Lower lobe of right lung (tissue), 2 donors: Measurements from ENCODE around the gene ANXA2. TPM values are rescaled to one million over a fixed set of nuclear protein-coding genes. Genes with fewer than 3 reads are reported as not detected.
"Not testable (repeated sequence)": the region's sequence is repeated elsewhere in the genome, so short reads cannot be mapped to it uniquely, and the experiment has no call there.

Source experiments
- ATAC-seq, 2 donors: fragments of 200-7000 bp; cut with Tn5 transposase; one replicate each; pipeline ENCODE4 v1.9.1; 2020 to 2022; ENCODE audit warnings: mild to moderate bottlenecking in 2 of 2, moderate library complexity in 2 of 2
- DNase-seq: peaks from one replicate; pipeline ENCODE4 v3.0.0-alpha.2; 2020
- H3K27ac ChIP-seq: fragments of 200-600 bp; one replicate; pipeline ENCODE4 v1.8.0; 2022
- H3K27me3 ChIP-seq: fragments of 200-600 bp; one replicate; pipeline ENCODE4 v1.8.0; 2022; ENCODE audit warnings: low read depth
- H3K36me3 ChIP-seq: fragments of 200-600 bp; one replicate; pipeline ENCODE4 v1.8.0; 2022; ENCODE audit warnings: mild to moderate bottlenecking
- H3K4me1 ChIP-seq: fragments of 200-600 bp; one replicate; pipeline ENCODE4 v1.8.0; 2022
- H3K4me3 ChIP-seq: fragments of 200-600 bp; one replicate; pipeline ENCODE4 v1.8.0; 2022; ENCODE audit warnings: mild to moderate bottlenecking
- H3K9me3 ChIP-seq: fragments of 200-600 bp; one replicate; pipeline ENCODE4 v1.8.0; 2022
- CTCF ChIP-seq: fragments of 200-600 bp; IDR thresholded peaks from one replicate; pipeline ENCODE4 v1.8.0; 2022; ENCODE audit warnings: antibody characterized with exemption, mild to moderate bottlenecking
- intact Hi-C: fragments of 100-400 bp; cut with DNase I; formaldehyde crosslinking; loops from one replicate; pipeline ENCODE4 v1.11.0; 2022
- total RNA-seq: library from RNA; stranded (reverse); fragmentation: NEBNext Ultra II Directional; extraction: Animal tissue kit (Norgen Biotek cat#: 25700); gene quantifications from one replicate; pipeline ENCODE4 v1.2.1, GENCODE V29; 2021
- donor health status: DM: no; HTN: yes; CAD: no; lungs with severe emphysema.

The ANXA2 gene
- total RNA-seq, 1 donor from 2014 or later: 834 TPM

DNA sequence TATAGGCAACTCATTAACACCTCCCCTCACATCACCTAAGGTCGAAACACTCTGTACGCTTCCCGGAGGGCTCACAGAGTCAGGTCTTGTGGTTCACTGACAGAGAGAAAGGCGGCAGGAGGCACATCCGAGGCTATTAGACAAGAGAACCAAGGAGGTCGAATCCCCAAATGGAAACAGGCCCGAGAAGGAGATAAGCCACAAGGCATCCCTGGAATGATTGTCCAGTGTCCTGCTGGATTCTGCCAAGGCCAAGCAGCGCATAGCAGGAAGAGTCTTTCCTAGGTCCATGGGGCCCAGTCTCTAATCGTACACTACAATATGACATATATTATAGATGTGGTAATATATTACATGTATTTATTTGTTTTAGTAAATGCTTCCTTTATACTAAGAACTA lies 58.5 kb downstream of the ANXA2 start:
- Histone ChIP-seq H3K27me3 (no peaks in the 10 kb centered on the region), H3K9me3 (no peaks in the 10 kb centered on the region), H3K4me1 (no peaks in the 10 kb centered on the region), H3K4me3 (no peak overlapping the region), H3K27ac (no peak overlapping the region), H3K36me3 (peaks cover 3% of the 10 kb centered on the region)
- ATAC-seq (no peak), DNase-seq (no peak)
- intact Hi-C loops: no loop called here
- no peak for TF ChIP-seq CTCF

GRCh38 chr15:60338810-60339209 lies 59.0 kb downstream of the ANXA2 start:
- H3K27me3 ChIP-seq: no peaks in the 10 kb centered on the region
- H3K4me1 ChIP-seq: no peaks in the 10 kb centered on the region
- DNase-seq: no peak
- no peaks in the 10 kb centered on the region for H3K9me3 ChIP-seq
- intact Hi-C loops: no loop called here
- ATAC-seq: no peak
- no peak overlapping the region for H3K4me3 ChIP-seq
- H3K27ac ChIP-seq: no peak overlapping the region
- TF ChIP-seq CTCF: no peak
- H3K36me3 ChIP-seq: no peaks in the 10 kb centered on the region

DNA sequence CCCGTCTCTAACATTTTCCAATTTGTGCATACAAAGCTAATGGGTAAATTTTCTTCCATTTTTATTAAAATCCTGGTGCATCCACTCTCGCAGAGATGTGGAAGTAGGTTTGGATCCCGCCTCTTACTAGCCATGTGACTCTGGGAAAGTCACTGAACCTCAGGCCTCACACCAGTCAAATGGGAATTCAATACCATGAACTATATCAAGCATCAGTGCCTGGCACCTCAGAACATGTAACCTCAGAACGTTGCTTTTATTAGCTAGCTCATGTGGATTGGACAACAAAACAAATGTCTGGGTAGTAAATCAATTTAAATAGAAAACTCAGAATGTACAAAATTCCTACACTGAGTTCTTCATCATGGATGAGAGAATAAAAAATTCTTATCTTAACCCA lies 60.7 kb downstream of the ANXA2 start:
- Histone ChIP-seq H3K27me3 (no peaks in the 10 kb centered on the region), H3K9me3 (no peaks in the 10 kb centered on the region), H3K36me3 (no peaks in the 10 kb centered on the region), H3K4me1 (no peaks in the 10 kb centered on the region), H3K27ac (no peak overlapping the region), H3K4me3 (no peak overlapping the region)
- DNase-seq (no peak), ATAC-seq (no peak)
- TF ChIP-seq CTCF: no peak
- intact Hi-C loops: no loop called here

DNA sequence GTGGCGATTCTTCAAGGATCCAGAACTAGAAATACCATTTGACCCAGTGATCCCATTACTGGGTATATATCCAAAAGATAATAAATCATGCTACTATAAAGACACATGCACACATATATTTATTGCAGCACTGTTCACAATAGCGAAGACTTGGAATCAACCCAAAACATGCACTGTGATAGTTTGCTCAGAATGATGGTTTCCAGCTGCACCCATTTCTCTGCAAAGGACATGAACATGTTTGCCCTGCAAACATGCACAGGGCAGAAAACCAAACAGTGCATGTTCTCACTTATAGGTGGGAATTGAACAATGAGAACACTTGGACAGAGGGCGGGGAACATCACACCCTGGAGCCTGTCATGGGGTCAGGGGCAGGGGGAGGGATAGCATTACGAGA lies 62.5 kb downstream of the ANXA2 start:
- intact Hi-C loops, H3K27ac ChIP-seq, DNase-seq, H3K9me3 ChIP-seq, ATAC-seq, H3K27me3 ChIP-seq, H3K36me3 ChIP-seq, H3K4me1 ChIP-seq, H3K4me3 ChIP-seq: not testable (repeated sequence)

GRCh38 chr15:60328852-60329443 lies 68.8 kb downstream of the ANXA2 start:
- H3K36me3 ChIP-seq: no peaks in the 10 kb centered on the region
- H3K27me3 ChIP-seq: peaks cover 27% of the 10 kb centered on the region
- H3K27ac ChIP-seq: no peak overlapping the region
- H3K4me1 ChIP-seq: no peaks in the 10 kb centered on the region
- intact Hi-C loops: no loop called here
- ATAC-seq (peak in 1 of 2 donors; percentile 37), DNase-seq (no peak)
- TF ChIP-seq CTCF: peak; percentile 68
- H3K9me3 ChIP-seq: no peaks in the 10 kb centered on the region
- H3K4me3 ChIP-seq: no peak overlapping the region

GRCh38 chr15:60326824-60327654 lies 70.7 kb downstream of the ANXA2 start:
- no peaks in the 10 kb centered on the region for H3K4me1 ChIP-seq
- H3K36me3 ChIP-seq: no peaks in the 10 kb centered on the region
- H3K4me3 ChIP-seq: no peak overlapping the region
- H3K27ac ChIP-seq: no peak overlapping the region
- H3K9me3 ChIP-seq: no peaks in the 10 kb centered on the region
- peak; percentile 64 for TF ChIP-seq CTCF
- DNase-seq (no peak), ATAC-seq (peak in 1 of 2 donors; percentile 67)
- intact Hi-C loops: no loop called here
- H3K27me3 ChIP-seq: peaks cover 29% of the 10 kb centered on the region
